Measurements from ENCODE around the gene MEGF10.

MEGF10 gene

DNA sequence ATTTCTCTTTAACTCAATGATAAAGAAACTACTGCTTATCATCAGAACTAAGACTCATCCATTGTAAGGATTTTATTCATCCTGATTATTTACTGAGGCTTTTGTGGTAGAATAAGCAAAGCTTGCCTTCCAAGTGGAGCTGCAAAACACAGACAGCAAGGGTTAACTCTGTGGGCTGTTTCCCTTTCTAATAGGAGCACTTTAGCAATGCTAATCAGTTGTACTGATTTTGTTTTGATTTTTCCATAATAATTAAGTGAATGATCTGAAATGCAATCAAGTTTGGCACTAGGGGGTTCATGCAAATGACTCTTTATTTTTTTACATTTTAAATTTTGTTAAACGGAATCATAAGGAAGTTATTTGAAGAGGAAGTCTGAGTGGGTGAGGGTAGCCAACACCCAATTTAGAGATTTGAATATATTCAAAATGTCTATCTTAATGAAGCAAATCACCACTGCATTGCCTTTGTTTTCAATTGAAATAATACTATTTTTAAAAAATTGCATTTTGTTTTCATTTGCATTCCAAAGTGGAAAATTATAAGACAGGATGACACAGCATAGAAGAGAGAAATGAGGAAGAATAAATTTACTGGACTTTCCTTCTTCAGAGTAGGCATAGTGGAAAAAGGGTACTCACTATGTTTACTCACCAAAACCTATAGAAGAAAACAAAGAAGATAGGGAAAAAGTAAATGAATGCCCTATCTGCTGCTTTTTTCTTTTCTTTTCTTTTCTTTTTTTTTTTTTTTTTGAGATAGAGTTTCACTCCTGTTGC lies 36.6 kb downstream of the MEGF10 start:
- DNase-seq: no peak

DNA sequence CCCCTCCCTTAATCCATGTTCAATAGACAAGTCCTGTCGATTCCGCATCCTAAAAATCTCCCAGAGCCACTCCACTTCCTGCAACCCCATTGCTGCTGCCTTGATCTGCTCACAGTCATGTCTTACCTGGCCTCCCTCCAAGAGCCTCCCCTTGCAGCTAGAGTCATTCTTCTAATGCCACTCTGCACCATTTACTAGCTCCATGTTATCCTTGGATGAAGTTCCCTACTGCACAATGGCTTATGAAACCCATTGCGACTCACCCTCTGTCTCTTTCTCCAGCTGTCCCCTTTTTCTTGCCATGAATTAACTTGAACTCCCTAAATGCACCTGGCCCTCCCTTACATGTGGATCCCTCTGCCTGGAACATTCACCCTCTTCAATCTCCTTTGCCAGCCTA lies 39.5 kb downstream of the MEGF10 start:
- no peak for DNase-seq

DNA sequence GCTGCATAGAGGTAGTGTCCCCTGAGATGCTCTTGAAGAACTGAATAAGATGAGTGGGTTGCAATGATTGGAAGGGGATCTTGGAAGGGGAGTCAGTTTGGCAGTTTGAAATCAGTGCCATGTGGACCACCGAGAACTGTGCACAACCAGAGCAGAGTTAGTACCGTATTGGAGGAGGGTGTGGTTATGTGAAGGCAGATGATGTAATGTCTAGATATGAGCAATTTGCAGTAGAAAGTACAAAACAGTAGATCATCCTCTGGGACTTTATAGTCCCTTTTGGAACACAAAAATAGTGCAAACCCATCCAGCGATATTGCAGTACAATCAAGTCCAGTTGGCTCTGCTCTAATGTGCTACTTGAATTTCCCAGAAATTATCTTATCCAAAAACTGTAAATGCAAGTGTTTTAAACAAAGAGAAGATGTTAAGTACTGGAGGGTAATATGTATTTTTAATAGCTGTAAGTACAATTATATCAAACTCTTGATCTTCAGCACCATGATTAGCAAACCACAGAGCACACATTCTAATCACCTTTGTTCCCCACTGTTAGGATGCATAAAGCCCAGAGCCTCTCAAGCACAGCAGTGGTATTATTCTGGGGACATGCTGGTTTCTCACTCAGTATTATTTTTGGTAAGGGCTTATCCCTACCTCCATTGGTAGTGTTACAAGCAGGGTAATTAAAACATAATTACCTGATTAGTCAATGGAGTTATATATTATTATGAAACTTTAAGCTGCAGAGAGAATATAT lies 41.5 kb downstream of the MEGF10 start:
- DNase-seq: no peak

DNA sequence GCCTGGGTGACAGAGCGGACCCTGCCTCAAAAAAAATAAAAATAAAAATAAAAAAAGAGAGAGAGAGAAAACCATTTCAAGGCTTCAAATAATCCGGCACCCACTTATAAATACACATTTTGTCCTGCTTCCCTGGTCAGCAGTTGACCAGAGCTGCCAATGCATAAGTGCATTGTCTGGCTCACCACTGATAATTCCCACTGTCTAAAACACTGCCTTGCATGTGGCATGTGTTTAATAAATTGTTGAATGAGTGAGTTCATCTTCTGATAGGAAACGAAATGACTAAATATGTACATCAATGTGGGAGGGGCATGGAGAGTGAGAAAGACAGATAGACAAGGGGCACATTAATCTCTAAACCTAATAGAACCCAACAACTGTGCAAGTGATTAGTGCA lies 42.9 kb downstream of the MEGF10 start:
- DNase-seq: no peak

DNA sequence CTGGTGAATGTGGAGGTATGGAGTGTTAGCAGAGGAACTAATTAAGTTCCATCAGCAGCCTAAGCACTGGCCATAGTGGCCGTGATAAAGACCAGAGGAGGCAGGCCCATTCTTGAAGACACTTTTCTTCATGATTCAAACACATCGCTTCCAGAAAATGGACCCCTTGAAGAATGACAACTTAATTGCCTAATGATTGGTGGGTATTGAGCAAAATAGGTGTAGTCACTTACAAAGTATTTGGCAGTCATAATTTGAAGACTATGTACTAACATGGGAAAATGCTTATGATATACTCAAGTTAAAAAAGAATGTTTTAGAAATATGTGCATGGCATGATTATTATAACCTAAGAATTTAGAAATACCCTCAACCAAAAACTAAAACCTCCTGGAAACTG lies 44.8 kb downstream of the MEGF10 start:
- no peak for DNase-seq

DNA sequence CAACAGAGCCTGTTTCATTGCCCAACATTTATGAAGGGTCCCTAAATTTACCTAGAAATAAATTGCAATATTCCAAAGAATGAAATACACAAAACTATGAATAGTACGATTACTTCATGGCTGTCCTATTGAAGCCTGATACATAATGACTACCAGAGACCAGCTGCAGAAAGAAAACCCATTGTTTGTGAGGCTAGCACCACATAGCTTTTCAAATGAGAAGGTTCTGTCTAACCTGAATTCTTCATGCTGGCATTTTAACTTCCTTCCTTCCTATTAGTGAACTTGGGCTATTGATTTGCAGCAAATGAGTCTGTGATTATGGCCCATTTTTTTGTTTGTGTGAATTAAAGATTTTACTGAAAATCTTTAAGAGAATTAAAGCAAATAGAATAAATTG lies 47.3 kb downstream of the MEGF10 start:
- DNase-seq: no peak

DNA sequence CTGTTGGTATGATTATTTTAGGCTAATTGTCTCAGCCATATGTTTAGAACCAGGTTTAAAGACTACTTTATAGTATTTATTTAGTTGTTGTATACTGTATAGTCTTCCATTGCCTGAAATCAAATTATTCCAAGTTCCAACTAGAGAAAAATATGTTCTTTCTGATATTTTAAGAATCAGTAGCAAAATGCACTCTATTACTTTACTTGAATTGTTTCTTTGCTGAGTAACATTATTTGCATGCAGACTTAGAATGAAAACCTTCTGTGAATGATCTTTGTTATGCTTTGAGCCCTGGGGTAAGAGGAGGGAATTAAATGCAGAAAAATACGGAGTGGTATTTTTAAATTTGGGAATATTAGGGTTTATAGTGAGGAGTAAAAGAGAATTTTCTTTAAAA lies 47.9 kb downstream of the MEGF10 start:
- no peak for DNase-seq

DNA sequence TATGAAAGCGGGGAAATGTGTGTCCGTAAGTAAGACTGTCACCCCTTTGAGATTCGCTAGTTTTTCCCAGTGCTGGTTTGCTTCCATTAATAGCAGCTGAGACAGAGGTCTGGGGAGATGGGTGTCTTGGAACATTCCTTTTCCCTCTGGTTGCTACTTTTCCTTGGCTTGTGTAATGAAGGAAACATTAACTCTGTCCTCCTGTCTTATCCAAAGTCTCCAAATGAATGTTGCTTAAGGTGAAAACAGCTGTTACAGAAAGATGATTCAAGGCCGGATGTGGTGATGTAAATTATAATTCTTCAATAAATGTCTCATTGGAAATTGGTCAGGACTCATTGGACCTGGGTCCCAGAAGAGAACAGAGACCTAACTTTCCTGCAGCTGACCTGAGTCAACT lies 50.0 kb downstream of the MEGF10 start:
- DNase-seq: no peak

DNA sequence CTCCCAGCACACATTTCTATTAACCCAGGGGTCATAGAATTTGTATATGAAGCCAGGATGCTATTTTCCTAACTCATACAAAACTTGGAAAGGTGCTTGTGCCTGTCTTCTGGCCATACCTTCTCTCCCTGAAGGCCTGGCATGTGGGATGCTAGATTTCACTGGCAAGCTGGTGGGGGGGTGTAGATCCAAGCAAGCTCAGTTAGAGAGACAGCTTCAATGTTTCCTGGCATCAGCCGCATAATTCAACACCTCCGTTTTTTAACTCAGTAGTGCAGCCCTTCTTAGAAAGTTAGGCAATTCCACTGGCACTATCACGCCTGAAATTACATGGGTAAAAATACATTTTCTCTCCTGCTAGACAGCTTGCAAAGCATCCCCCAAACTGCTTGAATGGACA lies 51.8 kb downstream of the MEGF10 start:
- no peak for DNase-seq

DNA sequence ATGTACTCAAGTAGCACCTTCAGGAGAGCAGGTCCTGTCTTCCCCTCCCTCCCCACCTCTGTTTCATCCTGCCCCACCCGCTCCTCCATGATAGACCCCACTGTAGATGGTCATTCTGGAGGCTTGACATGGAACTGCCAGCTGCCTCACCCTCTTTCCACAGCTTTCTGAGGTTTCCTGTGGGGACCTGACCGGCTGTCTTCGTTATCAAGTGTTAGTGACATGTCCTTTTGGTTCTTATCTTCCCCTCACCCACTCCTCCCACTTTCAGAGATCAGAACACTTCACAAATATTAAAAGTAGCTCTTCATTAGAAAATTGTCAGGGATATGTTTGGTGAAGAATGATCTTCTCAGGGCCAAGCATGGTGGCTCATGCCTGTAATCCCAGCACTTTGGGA lies 52.7 kb downstream of the MEGF10 start:
- no peak for DNase-seq

DNA sequence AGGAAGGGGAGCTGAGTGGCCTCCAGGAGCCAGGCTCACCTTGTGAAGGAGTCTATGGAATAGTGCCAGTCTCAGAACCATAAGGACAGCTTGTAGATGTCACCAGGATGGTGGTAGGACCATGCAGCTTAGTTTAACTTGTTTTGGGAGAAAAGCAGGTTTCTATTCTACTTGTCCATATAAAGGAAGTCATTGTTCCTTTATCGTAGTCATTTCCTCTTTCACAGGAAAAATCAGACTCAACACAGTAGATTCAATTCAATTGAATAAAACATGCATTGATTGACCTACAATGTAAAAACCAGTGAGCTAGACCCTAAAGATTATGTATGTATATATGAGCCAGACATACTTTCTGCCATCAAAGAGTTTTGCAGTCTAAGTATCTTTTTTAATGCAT lies 53.3 kb downstream of the MEGF10 start:
- DNase-seq: no peak

DNA sequence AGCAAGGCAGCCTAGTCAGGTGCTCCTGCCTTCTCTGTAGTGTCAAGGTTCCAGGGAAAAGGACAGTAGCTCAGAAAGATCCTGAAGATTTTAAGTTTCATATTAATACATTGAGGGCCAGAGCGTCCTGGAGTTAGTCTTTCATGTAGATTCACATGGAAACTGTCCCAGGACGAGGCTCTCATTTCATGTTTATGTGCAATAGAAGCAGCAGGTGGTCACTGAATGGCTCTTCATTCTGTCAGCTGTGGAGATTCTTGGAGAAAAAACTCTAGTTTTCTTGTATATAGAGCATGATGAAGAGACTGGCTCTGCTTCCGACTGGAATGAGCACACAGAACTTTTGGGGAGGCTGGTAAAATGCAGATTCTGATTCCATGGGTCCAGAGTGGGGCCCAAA lies 54.3 kb downstream of the MEGF10 start:
- DNase-seq: no peak

DNA sequence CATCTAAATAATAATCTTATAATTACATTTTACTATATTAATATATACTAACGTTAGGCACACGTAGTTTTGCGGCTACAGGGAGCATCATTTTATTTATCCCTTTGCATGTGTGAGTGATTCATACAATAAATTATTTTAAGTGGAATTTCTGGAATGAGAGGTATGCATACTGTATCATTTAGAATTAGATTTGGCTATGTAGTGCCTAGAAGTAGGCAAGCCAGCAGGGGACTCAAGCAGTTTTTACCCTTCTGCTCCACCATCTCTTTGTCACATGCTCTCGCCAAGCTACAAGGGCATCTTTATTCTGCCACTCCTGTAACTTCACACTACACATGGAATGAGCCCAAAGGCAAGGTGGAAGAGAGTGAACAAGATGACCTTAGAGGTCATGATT lies 60.8 kb downstream of the MEGF10 start:
- no peak for DNase-seq

DNA sequence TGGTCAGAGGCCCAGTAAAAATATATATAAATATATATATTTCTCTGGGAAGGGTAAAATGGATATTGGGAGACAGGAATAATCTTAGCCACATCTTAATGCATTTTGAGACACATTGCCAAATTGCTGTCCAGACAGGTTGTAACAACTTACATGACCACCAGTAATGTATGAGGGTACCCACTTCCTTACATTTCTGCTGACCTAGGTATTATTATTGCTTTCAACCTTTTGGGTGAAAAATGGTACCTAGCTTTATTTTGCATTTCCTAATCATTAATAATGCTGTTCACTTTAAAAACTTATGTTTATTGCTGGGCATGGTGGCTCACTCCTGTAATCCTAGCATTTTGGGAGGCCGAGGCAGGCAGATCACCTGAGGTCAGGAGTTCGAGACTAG lies 61.5 kb downstream of the MEGF10 start:
- no peak for DNase-seq

DNA sequence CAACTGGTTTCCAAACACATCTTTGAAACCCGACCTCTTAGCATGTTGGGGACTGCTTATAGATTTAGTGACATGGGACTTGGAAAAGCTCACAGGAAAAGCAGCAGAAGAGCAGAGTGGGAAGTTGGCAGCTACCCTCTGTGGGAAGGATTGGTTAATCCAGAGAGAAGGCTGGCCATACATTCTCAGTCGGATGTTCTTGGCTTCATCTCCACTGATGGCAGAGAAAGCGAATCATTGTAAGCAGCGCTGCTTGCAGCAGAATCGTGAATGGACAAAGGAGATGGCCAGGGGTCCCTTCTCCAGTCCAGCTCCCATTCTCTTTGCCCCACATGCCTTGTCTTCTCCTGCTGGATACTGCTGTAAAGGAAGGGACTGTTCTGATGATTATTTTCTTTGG lies 62.7 kb downstream of the MEGF10 start:
- peak in 3 of 14 donors; percentile 21 to 42 (median 23) for DNase-seq

DNA sequence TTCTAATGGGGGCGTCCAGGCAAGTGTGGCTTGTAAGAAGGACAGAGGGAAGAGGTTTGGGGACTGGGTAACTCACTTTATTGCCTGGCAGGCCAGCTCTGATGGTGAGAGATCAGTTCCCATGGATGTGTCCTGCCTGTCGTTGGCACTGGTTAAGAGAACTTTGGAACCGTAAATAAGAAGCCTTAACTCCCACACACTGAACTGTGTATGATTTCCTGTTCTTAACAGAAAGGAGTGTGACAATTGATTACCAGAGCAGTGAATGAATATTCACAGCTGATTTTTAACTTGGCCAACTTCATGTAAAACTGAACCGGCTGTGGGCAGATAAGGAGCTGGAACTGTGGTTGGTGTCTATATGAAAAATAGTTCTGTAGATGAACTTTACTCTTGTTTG lies 63.2 kb downstream of the MEGF10 start:
- peak in 1 of 14 donors; percentile 34 for DNase-seq

DNA sequence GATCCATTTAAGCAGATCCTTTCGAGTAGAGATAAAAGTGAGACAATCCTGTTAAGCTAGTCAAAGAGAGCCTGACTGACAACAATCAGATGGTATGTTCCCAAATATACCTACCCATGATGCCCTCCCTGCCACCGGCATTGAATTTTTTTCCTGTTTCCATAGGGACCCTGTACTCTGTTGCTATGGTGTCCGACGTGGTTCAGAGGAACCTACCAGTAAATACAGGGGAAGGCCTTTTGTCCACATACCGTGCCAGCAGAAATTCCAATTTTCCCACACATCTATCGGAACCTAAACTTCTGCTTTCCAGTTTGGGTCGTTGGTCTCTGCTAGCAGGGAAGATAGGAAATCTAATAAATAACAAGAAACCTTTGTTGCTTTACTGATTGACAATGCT lies 64.7 kb downstream of the MEGF10 start:
- DNase-seq: no peak

DNA sequence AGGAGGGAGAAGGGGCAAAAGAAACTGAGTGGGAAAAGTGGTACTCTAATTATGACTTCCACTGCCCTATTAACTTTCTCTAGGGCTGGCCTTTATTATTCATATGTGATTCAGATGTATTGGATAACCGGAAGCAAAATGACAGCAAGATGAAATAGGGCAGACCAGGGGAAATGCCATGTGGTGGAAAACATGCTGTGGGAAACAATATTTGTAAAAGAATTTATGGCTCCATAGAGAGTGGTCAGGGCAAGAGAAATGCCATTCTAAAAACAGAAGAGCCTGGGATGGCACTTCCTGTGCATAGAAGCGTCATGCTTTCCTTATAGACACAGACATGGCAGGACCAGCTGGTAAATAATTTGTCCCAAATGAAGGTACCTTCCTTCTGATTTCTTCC lies 67.7 kb downstream of the MEGF10 start:
- DNase-seq: no peak

DNA sequence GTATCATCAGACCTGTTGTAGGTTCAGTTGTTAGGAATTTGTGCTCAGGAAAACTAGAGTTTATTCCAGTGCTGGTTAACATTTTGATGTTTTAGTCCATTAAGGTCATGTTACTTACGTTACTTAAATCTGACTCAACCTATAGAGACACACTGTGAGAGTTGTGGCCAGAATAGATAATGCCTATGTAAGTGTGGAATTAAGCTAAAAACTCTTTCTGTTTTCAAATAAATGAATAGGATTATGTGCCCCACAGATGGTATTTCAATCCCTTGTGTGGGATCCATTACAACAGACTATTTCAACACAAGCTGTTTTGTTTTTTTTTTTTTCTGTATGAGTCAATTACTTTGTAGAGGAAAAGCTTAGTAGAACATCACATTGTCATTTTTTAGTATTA lies 68.1 kb downstream of the MEGF10 start:
- DNase-seq: no peak

DNA sequence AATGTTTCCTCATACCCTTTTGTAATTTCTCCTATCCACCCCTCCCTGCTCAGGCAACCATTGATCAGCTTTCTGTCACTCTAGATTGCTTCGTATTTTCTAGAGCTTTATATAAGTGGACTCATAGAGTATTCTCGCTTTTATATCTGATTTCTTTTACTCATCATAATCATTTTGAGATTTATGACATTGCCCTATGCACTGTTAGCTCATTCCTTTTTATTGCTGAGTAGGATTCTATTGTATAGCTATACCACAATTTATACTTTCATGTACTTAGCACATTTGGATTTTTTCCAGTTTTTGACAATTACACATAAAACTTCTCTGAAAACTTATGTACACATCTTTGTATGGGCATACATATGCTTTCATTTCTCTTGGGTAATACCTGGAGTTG lies 68.9 kb downstream of the MEGF10 start:
- DNase-seq: no peak

DNA sequence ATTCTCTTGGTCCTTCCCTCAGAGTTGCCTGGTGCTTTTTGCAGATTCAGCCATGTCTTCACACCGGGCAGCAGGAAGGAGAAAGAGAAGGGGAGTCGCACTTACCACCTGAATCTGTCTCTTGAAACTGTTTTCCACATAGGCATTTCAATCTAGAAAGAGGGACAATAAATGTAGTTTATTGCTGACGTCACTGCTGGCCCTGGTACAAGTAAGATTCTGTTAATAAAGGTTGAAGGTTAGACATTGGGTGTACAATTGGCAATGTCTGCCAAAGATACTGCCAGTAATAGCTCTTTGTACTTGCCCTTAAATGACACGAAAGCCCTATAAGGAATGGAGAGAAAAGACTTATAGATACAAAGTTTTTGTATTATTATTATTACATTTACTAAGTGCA lies 72.8 kb downstream of the MEGF10 start:
- DNase-seq: no peak

DNA sequence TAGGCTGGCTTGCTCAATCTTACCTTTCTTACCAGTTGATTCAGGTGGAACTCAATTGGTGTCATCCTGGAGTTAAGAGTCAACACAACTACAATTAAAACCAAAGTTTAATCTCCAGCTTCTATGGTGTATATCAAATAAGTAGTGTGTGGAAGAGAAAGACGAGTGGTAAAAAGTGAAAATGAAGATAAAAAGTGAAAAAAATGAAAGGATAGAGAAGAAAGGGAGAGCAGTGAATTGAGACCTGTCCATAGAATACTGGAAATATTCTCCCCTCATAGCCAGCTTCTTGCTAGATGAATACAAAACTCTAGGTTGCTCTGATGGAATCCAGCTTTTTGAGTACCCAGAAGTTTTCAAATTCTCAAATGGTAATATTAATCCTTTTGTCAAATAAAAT lies 76.4 kb downstream of the MEGF10 start:
- no peak for DNase-seq

DNA sequence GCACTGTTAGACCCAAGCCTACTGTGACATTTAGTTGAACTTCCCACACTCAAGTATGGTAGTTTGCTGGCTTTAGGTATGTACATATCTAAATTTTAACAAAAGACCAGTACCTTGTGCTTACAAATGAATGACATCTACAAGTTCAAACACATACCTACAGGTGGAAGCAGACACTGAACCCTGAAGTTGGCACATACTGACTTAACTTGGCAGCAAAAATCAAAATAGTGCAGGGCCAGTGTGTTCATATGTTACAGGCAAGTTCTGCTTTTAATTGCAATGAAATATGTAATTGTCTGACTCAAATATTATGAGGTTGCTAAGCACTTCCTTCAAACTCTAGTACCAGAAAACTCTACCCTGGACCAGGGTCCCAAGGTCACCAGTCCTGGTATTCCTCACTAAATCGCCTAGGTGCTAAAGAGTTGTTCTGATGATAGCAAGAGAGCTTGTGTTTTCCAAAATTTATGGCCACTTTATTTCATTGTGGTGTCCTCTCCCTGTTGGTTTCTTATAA lies 77.4 kb downstream of the MEGF10 start:
- no peak for DNase-seq

DNA sequence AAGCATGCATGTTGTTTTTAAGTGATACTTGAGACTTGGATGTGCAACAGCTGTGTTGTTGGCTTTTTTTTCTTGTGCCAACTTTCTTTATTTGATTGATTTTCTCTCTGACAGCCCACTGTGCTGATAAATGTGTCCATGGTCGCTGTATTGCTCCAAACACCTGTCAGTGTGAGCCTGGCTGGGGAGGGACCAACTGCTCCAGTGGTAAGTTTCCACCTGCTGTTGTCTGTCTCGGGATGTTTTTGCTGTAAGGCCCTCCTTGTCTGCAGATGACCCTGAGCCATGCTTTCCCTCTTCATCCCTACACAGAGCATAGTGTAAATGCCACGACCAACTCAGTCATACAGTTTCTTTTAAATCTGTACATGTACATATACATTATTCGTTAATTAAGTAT lies 79.2 kb downstream of the MEGF10 start:
- no peak for DNase-seq
